Fibroblast of pulmonary artery (primary cell): ENCODE measurements around the gene TAF8.

ENCODE experiments used
- DNase-seq: peaks from one replicate; pipeline ENCODE4 v3.0.0-alpha.2; 2010; ENCODE audit warnings: low read depth
- H3K4me3 ChIP-seq: replicated peaks from 2 replicates; pipeline ENCODE4 v1.5.1; 2011; ENCODE audit warnings: low read depth, mild to moderate bottlenecking, control low read depth, low read length, moderate library complexity
- CTCF ChIP-seq: IDR thresholded peaks from 2 replicates; pipeline ENCODE4 v1.5.1; 2011; ENCODE audit warnings: mild to moderate bottlenecking, control low read depth, low read length, inconsistent platforms; ENCODE audit errors: missing control alignments

TAF8 gene

GRCh38 chr6:42135722-42136121, 85.4 kb downstream of the TAF8 start:
- no peak for TF ChIP-seq CTCF
- H3K4me3 ChIP-seq = no peak overlapping the region
- no peak for DNase-seq

- TF ChIP-seq CTCF = peak; percentile 13
- H3K4me3 ChIP-seq = no peak overlapping the region
- DNase-seq = peak; percentile 55
Observed at GRCh38 chr6:42136508-42137193, 86.3 kb downstream of the TAF8 start.
